Ishikawa (cell line): ENCODE data around the gene BSDC1.

Source experiments
- CEBPB ChIP-seq: IDR thresholded peaks from 2 replicates; pipeline ENCODE4 v1.6.1; 2012
- CREB1 ChIP-seq: IDR thresholded peaks from 2 replicates; pipeline ENCODE4 v1.6.1; 2012; ENCODE audit warnings: low read depth
- EGR1 ChIP-seq: IDR thresholded peaks from 2 replicates; pipeline ENCODE4 v1.6.1; 2012
- EP300 ChIP-seq: IDR thresholded peaks from 2 replicates; pipeline ENCODE4 v1.6.1; 2012; ENCODE audit warnings: borderline replicate concordance
- FOXM1 ChIP-seq: IDR thresholded peaks from 2 replicates; pipeline ENCODE4 v1.6.1; 2012; ENCODE audit warnings: low read depth, borderline replicate concordance
- MAX ChIP-seq: IDR thresholded peaks from 2 replicates; pipeline ENCODE4 v1.6.1; 2012
- NFIC ChIP-seq: IDR thresholded peaks from 2 replicates; pipeline ENCODE4 v1.6.1; 2012
- RAD21 ChIP-seq: IDR thresholded peaks from 2 replicates; pipeline ENCODE4 v1.6.1; 2012; ENCODE audit warnings: low read depth
- REST ChIP-seq: IDR thresholded peaks from 2 replicates; pipeline ENCODE4 v1.6.1; 2012; ENCODE audit warnings: low read depth, mild to moderate bottlenecking
- TAF1 ChIP-seq: IDR thresholded peaks from 2 replicates; pipeline ENCODE4 v1.6.1; 2012; ENCODE audit warnings: low read depth, mild to moderate bottlenecking
- TCF12 ChIP-seq: IDR thresholded peaks from 2 replicates; pipeline ENCODE4 v1.6.1; 2012; ENCODE audit warnings: low read depth
- TEAD4 ChIP-seq: IDR thresholded peaks from 2 replicates; pipeline ENCODE4 v1.6.1; 2012
- USF1 ChIP-seq: IDR thresholded peaks from 2 replicates; pipeline ENCODE4 v1.6.1; 2012
- YY1 ChIP-seq: IDR thresholded peaks from 2 replicates; pipeline ENCODE4 v1.6.1; 2012; ENCODE audit warnings: low read depth
- ZBTB7A ChIP-seq: IDR thresholded peaks from 2 replicates; pipeline ENCODE4 v1.6.1; 2012; ENCODE audit warnings: low read depth

BSDC1 gene

DNA sequence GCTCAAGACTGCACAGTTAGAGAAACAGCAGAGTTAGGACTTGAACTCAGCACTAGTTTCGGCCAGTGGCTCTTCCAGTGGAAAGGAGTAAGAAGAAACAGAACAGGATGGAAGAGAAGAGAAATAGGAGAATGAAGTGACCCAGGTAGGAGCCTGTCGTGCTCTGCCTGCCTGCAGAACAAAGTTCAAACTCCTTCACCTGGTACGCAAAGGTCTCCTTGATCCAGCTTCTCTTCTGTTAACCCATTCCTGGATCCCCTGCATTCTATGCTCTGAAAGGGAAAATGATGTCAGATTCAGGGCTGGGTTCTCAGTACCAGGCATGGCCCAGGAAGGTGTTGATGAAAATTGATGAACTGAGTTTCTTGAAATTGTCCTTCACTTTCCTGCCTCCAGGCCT, 35.8 kb downstream of the BSDC1 start:
- no peak for TF ChIP-seq FOXM1

- TF ChIP-seq EGR1 (no peak), MAX (no peak), CEBPB (no peak), NFIC (no peak), CREB1 (no peak), TCF12 (no peak), TEAD4 (no peak), RAD21 (no peak), FOXM1 (no peak), EP300 (no peak), REST (no peak), YY1 (no peak)
These were observed 36.6 kb downstream of the BSDC1 start for GRCh38 chr1:32357614-32358013.

GRCh38 chr1:32356478-32356877, 37.8 kb downstream of the BSDC1 start:
- TF ChIP-seq CEBPB = no peak
- TF ChIP-seq NFIC = no peak
- no peak for TF ChIP-seq MAX
- no peak for TF ChIP-seq CREB1
- TF ChIP-seq EGR1 = no peak
- TF ChIP-seq REST = no peak
- no peak for TF ChIP-seq USF1
- no peak for TF ChIP-seq TAF1
- TF ChIP-seq YY1 = no peak
- TF ChIP-seq TCF12 = no peak
- no peak for TF ChIP-seq TEAD4
- TF ChIP-seq RAD21 = no peak
- no peak for TF ChIP-seq ZBTB7A

- TF ChIP-seq EP300 = no peak
These were observed 40.2 kb downstream of the BSDC1 start for GRCh38 chr1:32353886-32354570.

DNA sequence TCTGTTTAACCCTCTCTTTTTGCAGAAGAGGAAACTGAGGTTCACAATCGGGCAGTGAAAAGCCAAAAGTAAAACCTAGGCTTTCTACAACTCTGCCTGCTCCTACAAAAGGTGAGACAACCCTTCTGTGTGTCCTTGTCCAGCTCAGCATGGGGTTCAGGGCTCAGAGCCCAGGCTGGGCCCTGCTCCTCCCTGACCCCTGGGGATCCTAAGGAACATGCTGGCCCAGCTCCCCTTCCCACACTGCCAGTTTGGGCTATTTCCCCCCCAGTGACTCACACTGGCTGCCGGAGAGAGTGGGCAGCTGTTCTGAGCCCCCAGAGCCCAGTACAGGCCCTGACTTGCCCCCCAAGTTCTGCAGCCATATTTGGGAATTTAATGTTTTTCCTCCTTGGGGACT, 40.8 kb downstream of the BSDC1 start:
- no peak for TF ChIP-seq RAD21
- TF ChIP-seq TCF12 = no peak
- no peak for TF ChIP-seq FOXM1
- no peak for TF ChIP-seq CEBPB
- TF ChIP-seq MAX = no peak
- TF ChIP-seq CREB1 = no peak
- no peak for TF ChIP-seq TEAD4
- TF ChIP-seq NFIC = no peak
- no peak for TF ChIP-seq ZBTB7A
- TF ChIP-seq TAF1 = no peak
- TF ChIP-seq EGR1 = no peak
- no peak for TF ChIP-seq USF1
- no peak for TF ChIP-seq REST
- TF ChIP-seq YY1 = no peak
- TF ChIP-seq EP300 = no peak
